GM21367 (cell line): Measurements from ENCODE around the gene NKX3-2.

Experiments used
- ATAC-seq: cut with Tn5 transposase; IDR thresholded peaks from one replicate; pipeline ENCODE4 v1.9.1; 2021; ENCODE audit not compliant: unreplicated experiment

Gene NKX3-2

DNA sequence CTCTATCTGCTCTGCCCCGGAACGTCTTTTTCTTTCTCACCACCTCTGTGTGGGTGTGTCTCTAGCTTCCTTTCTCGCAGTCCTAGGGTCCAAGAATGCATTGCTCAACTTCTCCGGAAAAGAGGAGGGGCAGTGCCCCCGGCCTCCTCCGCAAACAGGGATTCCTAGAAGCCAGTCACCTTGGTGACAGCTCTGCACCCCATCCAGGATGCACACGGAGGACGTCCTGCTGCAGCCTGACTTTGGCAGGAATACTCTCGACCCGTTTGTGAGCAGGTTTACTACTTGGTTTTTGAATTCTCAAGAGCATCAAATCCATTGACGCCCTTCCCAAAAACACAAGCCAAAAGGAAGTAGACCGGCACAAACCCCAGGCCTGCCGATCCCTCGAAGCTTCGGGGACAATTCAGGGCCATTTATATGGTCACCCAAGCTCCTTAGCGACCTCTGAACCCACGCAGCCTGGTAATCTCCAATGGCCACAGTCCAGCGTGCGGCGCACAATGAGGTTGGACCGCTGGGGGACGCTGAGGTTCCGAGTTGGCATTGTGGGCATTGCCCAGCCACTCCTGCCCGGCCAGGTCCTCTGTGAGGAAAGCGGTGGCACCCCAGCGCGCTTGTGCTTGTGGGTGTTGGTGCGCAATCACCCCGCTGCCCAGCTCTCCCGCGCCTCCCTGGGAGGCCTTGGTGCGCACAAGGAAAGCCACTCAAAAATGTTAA is 9.8 kb downstream of the NKX3-2 start:
- no peak for ATAC-seq

DNA sequence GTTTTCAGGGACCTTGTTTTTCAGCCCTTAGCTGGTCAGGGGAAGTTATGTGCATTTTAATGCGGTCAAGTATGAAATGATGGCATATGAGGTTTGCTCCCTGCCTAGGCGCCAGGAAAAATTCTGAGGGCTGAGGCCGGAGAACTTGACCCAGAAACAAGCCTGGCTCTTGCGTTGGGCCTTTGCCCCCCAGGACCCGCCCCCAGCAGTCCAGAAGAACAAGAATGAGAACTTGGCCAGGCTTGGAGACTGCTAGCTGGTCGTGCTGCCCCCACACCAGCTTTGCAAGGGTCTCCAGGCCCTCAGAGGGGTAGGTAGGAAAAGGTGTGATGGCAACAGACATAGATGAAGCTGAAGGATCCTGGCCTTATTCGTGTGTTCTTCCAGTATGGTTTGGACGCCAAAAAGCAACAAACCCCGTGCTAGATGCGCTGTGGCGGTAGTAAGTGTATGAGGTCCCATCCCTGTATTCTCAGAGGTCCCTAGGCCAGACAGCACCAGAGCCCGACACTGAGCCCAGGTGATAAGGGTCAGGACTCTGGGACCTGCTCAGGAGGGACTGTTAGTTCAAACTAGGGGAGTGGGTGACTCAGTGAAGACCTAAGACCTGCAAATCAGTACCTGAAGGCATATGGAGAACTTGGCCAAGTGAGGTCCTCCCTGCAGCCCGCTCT is 10.5 kb downstream of the NKX3-2 start:
- ATAC-seq: no peak

DNA sequence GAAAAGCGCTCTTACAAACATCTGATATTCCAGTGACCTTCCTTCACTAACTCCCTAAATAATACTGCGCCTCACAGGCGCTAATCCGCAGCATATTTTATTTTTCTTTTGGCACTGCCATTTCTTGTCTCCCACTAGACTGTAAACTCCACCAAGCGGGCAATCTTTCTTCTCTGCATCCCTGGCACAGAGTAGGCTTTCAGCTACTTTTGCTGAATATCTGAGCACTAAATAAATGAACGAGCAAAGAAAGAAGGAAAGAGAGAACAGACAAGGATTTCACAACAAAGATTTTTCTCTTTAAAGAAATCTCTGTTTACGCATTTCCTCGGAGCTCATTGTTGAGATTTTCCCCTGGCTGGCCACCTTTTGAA is 12.7 kb downstream of the NKX3-2 start:
- ATAC-seq: no peak

DNA sequence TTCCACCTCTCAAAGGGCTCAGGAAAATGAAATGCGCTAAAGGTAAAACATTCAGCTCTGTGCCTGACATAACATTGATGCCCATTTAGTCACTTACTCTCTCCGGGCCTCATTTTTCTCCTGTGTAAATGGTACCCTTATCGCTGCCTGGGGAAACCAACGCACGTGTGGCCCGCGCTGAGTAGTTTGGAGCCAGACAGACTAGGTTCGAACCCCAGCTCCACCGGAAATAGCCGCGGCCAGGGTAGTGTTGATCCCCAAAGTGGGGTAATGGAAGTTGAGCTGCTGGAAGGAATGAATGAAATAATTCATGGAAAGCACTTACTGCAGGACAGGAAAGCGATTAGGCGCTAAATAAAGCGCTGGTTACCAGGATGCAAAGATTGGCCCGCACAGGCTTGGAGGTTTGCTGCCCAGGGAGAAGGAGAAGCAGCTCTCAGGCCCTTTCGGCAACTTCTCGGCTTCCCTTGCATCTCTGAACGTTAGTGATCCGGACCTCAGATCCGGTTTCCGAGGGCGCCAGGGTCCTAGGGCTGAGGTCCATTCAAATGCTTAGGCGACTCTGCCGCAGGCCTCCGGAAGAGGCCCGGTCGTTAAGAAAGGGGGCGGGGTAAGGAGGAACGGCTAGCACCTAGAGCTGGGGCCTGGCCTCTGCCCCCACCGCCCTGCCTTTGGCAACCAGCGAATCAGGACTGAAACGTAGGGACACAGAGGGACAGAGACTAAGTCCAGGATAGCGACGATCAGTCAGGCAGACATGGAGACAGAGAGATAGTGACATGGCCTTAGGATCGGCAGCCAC is 13.3 kb downstream of the NKX3-2 start:
- no peak for ATAC-seq

DNA sequence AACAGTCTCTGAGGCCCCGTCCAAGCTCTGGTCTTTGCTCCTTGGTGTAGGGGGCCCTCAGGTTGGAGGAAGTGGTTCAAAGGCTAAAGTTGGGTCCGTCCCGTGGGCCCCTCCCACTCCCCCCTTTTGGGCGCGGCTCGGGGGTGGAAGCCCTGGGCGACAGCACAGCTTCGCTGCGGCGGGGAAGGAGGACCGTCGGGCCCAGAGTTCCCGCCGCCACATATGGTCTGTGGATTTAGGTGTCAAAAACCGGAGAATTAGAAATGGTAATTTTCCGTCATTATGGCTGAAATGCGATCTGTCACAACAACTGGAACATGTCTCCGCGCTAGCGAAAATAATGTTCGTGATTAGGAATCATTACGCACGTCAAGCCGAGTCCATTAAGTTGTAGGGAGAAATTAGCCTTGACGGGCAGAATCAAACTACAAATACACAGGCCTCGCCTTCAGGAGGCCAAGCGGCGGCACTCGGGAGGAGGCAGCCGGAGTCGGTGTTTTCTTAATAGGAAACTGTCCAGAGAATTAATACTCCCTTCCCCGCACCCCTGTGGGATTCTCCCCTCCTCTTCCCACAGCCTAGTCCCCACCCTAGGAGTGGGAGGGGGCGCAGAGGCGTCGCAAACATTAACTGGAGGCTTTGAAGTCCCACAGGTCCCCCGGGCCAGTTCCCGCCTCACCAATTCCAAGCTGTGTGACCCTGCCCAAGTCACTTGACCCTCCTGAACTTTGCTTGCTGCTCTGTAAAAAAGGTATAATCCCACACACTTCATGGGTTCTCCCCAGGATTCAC is 15.0 kb downstream of the NKX3-2 start:
- no peak for ATAC-seq

DNA sequence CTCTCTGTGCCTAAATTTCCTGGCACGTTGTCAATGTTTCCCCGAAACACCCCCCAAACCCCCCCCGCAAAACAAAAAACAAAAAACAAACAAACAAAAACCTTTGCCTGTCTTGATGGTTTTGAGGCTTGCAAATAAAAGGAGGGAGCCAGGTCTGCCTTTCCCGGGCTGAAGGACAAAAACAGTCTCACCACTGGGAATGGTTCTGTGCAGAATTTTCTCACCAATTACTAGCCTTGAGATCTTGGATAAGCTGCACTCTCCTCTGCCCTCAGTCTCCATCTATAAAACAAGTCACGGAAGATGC is 15.5 kb downstream of the NKX3-2 start:
- no peak for ATAC-seq

DNA sequence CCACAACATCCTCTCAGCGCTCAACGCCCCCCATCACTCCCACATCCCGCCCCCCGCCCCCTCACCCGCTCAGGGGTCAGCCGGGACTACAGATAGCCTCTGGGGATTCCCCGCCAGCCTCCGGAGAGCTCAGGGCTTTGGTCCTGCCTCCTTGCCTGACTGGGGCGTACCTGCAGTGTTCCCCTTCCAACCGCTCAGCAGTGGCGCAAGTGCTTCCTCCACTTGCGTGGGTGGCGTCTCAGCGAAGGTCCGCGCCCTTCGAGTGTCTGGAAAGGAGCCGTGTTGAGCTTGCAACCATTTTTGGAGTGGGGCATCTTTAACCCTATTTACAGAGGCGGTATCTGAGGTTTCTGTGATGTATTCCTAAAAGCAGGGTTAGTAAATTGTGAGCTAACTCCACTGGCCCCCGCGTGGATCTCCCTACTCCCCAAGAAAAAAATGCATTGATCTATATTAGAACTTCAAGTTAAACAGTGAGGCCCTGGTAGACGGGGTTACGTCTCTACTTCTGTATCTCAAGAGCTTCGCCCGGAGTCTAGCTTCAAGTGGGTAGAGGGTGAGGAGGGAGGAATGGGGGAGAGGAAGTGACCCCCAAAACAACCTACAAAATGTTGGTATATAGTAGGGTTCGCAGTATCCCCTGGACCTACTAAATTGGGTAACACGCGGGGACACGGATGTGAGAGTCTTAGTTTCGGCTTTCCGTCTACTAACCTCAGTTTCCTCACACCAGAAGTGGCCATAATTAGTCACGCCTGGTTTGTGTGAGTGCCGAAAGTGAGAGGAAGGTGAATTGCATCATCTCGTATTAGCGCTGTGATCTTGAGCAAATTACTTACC is 16.1 kb downstream of the NKX3-2 start:
- ATAC-seq: peak; percentile 84

DNA sequence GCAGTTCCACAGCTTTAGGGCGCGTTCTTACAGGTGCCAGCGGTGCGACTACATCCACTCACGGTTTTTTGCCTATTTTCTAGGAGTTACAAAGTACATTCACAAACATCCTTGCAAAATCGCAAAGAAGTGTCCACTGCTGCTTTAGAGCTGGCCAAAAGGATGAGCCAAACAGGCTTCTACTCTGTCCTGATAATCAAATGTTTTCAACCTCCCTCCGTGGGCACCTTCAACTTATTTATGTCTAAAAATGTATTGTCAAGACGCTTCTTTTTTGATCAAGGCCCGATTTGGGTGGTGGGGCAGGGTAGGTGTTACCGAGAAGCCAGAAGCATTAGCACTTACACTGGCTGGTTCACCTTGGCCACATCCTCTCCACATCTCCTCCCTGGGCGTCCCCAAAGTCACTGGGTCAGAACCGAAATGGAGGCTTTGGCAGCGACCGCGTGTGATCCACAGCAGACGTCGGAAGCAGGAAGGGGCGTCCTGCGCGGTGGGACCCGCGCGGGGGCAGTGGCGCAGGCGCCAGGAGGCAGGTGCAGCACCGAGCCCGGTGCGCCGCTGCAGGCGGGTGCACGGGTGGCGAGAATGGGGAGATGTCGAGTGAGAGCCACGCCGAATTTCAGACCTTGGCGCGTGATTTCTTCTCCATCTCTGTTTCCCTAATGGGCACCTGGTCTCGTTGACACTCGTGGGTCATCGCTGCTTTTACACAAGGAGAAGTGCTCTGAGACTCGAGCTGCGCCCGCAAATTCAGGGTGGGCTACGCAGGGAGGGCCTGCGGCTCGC is 16.9 kb downstream of the NKX3-2 start:
- ATAC-seq: no peak

DNA sequence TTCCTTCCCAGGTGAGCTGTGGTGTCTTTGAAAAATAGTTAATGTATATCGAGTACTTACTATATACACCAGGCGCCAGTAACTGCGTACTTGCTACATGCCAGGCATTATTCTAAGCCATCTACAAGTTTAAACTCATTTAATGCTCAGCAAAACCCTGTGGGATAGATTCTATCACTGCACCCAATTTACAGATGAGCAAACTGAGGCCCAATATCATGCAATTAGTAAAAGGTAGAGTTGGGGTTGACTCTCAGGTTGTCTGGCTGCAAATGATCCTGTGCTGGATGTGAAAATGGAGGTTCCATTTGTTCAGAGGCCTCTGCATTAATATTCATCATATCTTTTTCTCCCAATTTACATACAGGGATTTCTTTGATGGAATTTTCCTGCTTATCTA is 17.6 kb downstream of the NKX3-2 start:
- no peak for ATAC-seq

DNA sequence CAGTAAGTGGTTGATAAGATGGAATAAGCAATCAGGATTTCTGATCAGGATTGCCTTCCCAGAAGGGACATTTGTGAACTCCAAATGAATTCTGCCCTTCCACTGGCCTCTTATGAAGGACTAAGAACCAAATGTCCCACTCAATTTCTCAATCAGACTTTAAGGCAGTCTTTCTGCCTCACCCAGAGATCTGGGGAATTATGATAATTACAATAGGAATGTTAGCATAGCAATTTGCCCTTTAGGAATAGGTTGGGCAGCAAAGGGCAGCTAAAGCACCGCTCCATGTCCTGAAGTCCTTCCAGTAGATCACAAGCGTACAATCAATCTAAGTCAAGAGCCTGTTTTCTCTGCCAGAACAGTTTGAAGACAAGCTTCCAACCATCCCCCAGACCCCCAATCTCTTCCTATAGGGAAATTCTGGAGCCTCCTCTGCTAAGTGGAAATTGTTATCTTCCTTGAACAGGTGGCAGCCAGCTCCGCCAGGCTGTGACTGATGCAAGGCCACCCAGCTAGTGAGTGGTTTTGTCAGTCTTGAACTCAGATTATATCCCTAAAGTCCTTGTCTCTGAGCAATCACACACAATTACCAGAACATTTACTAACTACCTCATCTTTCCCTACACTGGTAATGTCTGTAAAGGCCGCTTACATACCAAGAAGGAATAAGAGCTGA is 18.6 kb downstream of the NKX3-2 start:
- ATAC-seq: no peak

DNA sequence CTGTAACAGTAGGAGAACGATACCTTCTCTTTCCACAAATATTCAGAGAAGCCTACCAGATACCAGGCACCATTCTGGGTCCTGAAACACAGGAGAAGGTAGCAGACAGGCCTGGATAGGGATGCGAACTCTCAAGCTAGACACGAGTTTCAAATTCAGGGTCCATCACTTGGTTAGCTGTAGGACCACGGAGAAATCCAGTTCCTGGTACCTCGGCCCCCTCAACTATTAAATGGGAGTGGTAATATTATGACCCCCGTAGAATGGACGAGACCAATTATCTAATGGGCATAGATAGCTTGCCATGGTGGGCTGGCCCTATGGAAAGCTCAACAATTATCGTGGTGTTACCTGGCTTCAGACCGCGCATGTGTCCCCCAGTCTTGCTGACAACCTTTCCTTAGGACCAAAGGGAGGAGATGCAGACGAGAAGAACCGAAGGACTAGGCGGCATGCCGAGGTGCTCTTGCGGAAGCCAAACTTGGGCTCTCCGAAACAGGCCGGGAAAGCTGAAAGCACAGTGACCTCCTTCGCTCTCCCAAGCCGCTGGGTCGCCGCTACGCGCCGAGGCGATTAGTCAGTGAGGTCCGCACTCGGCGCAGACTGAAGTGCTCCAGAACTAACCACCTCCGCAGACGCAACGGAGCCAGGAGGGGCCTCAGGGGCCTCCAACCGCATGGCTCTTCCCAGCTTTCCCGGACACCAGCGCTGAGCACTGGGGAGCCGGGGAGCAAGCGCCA is 19.6 kb downstream of the NKX3-2 start:
- ATAC-seq: no peak

DNA sequence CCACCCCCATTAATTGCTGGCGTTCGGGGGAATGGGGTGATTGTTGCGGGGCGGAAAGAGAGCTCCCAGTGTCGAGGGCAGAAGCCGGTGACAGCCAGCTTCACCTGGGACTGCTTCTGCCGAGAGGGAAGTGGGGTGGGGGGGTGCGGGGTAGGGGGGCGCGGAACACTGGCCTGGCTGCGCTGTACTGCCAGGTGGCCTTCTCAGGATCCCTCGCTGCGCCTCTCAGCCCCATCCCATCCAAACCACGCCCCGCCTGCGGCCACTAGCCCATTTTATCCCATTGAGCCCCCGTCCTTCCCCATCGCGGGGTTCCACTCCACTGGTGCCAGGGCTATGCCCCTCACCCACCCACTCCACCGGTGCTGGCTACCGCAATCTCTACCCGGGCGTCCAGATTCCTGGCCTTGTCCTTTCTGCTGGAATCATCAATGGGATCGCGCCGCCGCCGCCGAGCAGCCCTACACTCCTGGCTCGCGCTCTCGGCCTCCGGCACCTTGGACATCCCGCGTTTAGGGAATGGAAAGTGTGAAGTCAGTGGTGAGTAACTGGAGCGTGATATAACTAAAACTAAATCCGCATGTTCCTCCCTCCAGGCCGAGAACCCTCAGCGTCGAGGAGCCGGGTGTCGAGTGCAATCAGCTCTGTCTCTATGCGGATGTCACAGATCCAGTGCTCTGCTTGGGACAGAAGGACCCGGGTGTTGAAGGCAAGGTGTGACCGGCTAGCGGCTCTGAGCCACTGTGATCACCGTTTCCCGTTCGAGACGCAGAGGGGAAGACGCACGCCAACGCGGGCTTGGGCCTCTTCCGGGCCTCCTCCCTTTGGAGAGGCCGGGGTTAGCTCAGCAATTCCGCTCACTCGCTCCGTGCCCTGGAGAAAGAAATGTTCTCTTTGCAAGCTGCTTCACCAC is 20.5 kb downstream of the NKX3-2 start:
- ATAC-seq: no peak

DNA sequence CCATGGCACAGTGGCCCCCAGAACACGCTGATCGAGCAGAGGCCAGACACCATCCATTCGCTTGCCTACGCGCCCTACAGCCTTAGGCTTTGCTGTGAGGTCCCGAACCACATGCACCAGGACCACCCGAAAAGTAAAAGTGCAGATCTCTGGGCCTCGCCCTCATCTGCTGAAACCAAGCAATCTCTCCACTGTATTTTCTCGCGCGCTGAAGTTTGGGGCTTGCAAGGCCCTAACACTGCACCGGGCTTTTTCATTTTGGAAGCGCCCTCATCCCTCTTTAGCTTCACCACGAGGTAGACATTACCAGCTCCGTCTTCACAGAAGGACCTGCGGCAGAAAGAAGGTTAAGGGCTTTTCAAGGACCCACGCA is 21.2 kb downstream of the NKX3-2 start:
- no peak for ATAC-seq

DNA sequence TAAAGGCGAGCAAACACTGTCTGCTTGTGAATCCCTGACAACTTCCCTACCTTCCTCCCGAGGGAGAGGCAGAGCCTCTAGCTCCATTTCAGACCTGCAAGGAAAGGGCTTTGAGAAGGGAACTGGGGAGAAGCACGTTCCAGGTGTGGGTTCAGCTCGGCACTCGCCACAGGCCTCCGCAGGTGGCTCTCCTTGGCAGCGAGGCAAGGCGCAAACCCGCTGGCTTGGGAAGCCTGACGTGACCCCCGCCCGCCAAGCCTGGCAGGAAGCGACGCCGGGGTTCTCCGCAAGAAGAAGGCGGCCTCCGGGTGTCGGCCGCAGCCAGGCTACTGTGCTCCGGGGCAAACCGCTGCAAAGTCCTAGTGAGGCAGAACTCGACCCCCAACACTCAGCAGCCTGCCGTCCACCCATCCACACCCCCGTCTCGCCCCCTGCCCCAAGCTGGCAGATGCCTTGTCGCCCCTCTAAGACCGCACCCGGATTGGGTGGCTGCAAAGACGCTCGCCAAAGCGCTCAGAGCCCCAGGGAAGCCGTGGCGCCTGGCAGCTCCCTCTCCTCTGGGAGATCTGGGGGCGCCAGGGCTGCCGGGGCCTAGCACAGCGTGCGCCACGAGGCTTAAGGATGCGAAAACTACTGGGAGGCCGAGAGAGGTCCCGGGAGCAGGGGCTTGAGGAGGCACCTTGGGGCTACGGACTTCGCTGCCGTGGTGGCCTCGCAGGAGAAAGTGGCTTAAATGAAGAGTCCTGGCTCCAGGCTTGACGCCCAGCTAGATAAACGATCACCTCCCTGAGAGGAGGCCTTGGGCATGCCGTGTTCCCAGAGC is 21.8 kb downstream of the NKX3-2 start:
- ATAC-seq: no peak

DNA sequence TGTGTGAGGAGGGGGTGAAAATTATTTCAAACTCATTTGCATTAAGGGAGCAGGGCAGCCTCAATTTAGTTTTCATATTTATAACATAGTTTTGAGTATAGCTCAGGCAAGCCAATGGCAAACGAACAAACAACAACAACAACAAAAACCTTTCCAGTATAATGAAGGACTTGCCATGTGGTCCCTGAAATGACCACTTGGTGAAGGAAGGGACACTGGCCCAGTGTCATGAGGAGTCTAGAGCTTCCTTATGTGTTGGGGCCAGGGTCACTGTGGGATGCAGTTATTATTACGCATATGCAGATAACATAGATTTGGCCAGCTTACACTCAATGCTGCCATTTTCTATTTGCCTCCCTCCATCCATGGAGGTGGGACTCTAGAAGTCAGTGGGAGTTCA is 23.3 kb downstream of the NKX3-2 start:
- ATAC-seq: no peak

DNA sequence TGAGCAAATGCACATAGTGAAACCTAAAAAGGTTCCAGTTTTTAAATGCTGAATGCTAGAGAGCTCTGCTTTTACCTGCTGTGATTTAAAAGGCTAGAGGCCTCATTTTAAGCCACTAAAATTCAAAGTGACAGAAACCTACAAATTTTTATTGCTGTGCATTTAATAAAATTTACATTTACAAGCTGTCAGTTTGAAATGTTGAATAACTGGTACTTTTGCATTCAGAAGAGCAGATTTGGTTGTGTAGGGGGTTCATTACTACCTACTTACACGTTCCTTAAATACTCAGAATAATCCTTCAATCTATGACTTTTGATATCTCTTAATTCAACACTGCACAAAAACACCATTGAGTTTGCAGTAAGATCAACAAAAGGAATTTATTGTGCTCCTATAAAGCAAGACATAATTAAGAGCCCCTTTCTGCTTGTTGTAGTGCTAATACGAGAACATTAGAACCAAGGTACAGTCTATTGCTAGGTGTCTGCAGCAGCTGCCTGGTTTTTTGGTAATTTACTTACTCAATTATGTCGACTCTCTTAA is 27.9 kb downstream of the NKX3-2 start:
- no peak for ATAC-seq
